ENCODE results near the gene PAX5. TPM values are rescaled to one million over a fixed set of nuclear protein-coding genes. Genes with fewer than 3 reads are reported as not detected.

The PAX5 gene
- polyA plus RNA-seq, 1 of the 3 experiments (the other 2 are of a cell fraction) = 0.05 TPM

DNA sequence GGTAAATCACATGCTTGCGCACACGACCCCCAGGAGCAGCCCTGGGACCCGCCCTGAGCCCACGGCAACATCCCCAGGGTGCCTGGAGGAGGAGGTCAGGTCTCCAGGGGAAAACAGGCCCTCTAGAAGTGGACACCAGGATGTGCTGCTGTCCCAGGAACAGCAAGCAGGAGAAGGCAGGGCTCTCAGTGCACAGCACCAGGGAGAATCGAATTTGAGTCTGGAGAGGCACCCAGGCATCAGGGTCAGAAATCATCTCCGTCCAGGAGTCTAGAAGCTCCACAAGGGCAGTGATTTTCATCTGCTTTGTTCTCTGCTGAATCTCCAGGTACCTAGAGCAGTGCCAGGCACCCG is 93.6 kb downstream of the PAX5 start:
- POLR2A ChIA-PET = no interaction called here
- TF ChIP-seq NFIC (IDR thresholded peaks at IDR 0.05; ENCODE audit: borderline replicate concordance) (no peak), TEAD4 (IDR thresholded peaks at IDR 0.05; ENCODE audit: borderline replicate concordance, insufficient read depth) (no peak), TAF1 (IDR thresholded peaks at IDR 0.05; ENCODE audit: borderline replicate concordance, low read depth, low read length) (no peak), SIN3A (IDR thresholded peaks at IDR 0.05; ENCODE audit: borderline replicate concordance, low read depth, low read length) (no peak), EP300 (IDR thresholded peaks at IDR 0.05; ENCODE audit: borderline replicate concordance in 1 of 2, low read depth in 1 of 2, low read length in 1 of 2) (no peak), RAD21 (IDR thresholded peaks at IDR 0.05; ENCODE audit: low read length) (no peak), CHD2 (IDR thresholded peaks at IDR 0.05; ENCODE audit: low read length, partially characterized antibody) (no peak), RFX5 (IDR thresholded peaks at IDR 0.05; ENCODE audit: low read length) (no peak), POLR2AphosphoS5 (IDR thresholded peaks at IDR 0.05; ENCODE audit: low read depth, low read length) (no peak), RXRA (IDR thresholded peaks at IDR 0.05; ENCODE audit: borderline replicate concordance, low read depth) (no peak)
- TF ChIP-seq, protein P1, sequence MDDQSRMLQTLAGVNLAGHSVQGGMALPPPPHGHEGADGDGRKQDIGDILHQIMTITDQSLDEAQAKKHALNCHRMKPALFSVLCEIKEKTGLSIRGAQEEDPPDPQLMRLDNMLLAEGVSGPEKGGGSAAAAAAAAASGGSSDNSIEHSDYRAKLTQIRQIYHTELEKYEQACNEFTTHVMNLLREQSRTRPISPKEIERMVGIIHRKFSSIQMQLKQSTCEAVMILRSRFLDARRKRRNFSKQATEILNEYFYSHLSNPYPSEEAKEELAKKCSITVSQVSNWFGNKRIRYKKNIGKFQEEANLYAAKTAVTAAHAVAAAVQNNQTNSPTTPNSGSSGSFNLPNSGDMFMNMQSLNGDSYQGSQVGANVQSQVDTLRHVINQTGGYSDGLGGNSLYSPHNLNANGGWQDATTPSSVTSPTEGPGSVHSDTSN (IDR thresholded peaks at IDR 0.05) = no peak
- TF ChIP-seq, protein P2, sequence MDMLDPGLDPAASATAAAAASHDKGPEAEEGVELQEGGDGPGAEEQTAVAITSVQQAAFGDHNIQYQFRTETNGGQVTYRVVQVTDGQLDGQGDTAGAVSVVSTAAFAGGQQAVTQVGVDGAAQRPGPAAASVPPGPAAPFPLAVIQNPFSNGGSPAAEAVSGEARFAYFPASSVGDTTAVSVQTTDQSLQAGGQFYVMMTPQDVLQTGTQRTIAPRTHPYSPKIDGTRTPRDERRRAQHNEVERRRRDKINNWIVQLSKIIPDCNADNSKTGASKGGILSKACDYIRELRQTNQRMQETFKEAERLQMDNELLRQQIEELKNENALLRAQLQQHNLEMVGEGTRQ (IDR thresholded peaks at IDR 0.05; ENCODE audit: borderline replicate concordance, low read depth, low read length) = no peak
- H3K4me3 ChIP-seq (ENCODE audit: low read depth in 2 of 2, low read length in 1 of 2) = no peak overlapping the region

GRCh38 chr9:36939655-36940499 is 94.2 kb downstream of the PAX5 start:
- Histone ChIP-seq H3K79me2 (ENCODE audit: insufficient read depth) (no peaks in the 10 kb centered on the region), H3K36me3 (replicated peaks in 1 of 2; ENCODE audit: control insufficient read depth in 1 of 2, insufficient read depth in 2 of 2, low read length in 1 of 2) (no peaks in the 10 kb centered on the region), H3K9ac (no peak overlapping the region), H4K20me1 (ENCODE audit: insufficient read depth) (no peaks in the 10 kb centered on the region), H3K9me3 (no peaks in the 10 kb centered on the region), H3K27ac (ENCODE audit: low read depth in 2 of 2, low read length in 1 of 2) (no peak overlapping the region), H3K4me3 (ENCODE audit: low read depth in 2 of 2, low read length in 1 of 2) (no peak overlapping the region), H3K4me1 (ENCODE audit: control insufficient read depth in 1 of 2, insufficient read depth in 2 of 2, low read depth in 1 of 2, low read length in 1 of 2) (peaks cover 0 to 7% of the 10 kb centered on the region in 2 experiments; a peak in 1 of 4 replicates), H3F3A (replicated peaks; ENCODE audit: insufficient read depth) (no peaks in the 10 kb centered on the region), H3K9me2 (no peaks in the 10 kb centered on the region), H3K4me2 (no peak overlapping the region), H3K27me3 (ENCODE audit: insufficient read depth) (no peaks in the 10 kb centered on the region; the same call in 1 of the 2 replicates), H2AFZ (ENCODE audit: low read depth) (no peak overlapping the region)
- WGBS (ENCODE audit: low lambda C conversion rate) = 79% methylated on average over 28 of the region's 28 CpGs
- DNase-seq = no peak
- ChIA-PET POLR2A (no interaction called here), CTCF (interaction anchor here (0.7 kb wide), 1 partner anchor 19 kb away, joined by 3 read pairs; no protein-coding TSS in a partner anchor)
- no peak for TF ChIP-seq SMC3 (IDR thresholded peaks at IDR 0.05; ENCODE audit: low read depth, low read length)
- TF ChIP-seq NFIC (IDR thresholded peaks at IDR 0.05; ENCODE audit: borderline replicate concordance) = no peak
- TF ChIP-seq FOXJ3 (CRISPR knock-in tag; IDR thresholded peaks at IDR 0.05) = no peak
- TF ChIP-seq CTCF (IDR thresholded peaks at IDR 0.05) = no peak
- TF ChIP-seq, protein P3, sequence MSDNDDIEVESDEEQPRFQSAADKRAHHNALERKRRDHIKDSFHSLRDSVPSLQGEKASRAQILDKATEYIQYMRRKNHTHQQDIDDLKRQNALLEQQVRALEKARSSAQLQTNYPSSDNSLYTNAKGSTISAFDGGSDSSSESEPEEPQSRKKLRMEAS (IDR thresholded peaks at IDR 0.05; ENCODE audit: low read depth) = no peak
- TF ChIP-seq RAD21 (IDR thresholded peaks at IDR 0.05; ENCODE audit: low read length) = no peak
- TF ChIP-seq MEF2A (IDR thresholded peaks at IDR 0.05; ENCODE audit: borderline replicate concordance, low read depth) = no peak
- TF ChIP-seq FOXM1 (IDR thresholded peaks at IDR 0.05; ENCODE audit: low read depth) = no peak
- no peak for TF ChIP-seq ELF1 (IDR thresholded peaks at IDR 0.05)
- TF ChIP-seq, protein P1 (IDR thresholded peaks at IDR 0.05) = no peak
- TF ChIP-seq EZH2phosphoT487 (IDR thresholded peaks at IDR 0.05; ENCODE audit: borderline replicate concordance, low read depth) = no peak
- TF ChIP-seq CHD2 (IDR thresholded peaks at IDR 0.05; ENCODE audit: low read length, partially characterized antibody) = no peak
- TF ChIP-seq TEAD4 (IDR thresholded peaks at IDR 0.05; ENCODE audit: borderline replicate concordance, insufficient read depth) = no peak

More for the DNA sequence above, 93.6 kb downstream of the PAX5 start:
- WGBS (ENCODE audit: low lambda C conversion rate) = 67% methylated on average over 6 of the region's 7 CpGs
- Histone ChIP-seq H3K79me2 (ENCODE audit: insufficient read depth) (no peaks in the 10 kb centered on the region), H3K9ac (no peak overlapping the region), H3K27me3 (ENCODE audit: insufficient read depth) (no peaks in the 10 kb centered on the region; the same call in 1 of the 2 replicates), H3K9me3 (no peaks in the 10 kb centered on the region), H3K27ac (ENCODE audit: low read depth in 2 of 2, low read length in 1 of 2) (no peak overlapping the region), H2AFZ (ENCODE audit: low read depth) (no peak overlapping the region), H3F3A (replicated peaks; ENCODE audit: insufficient read depth) (no peaks in the 10 kb centered on the region), H4K20me1 (ENCODE audit: insufficient read depth) (no peaks in the 10 kb centered on the region), H3K4me1 (ENCODE audit: control insufficient read depth in 1 of 2, insufficient read depth in 2 of 2, low read depth in 1 of 2, low read length in 1 of 2) (peaks cover 0 to 7% of the 10 kb centered on the region in 2 experiments; a peak in 1 of 4 replicates), H3K36me3 (replicated peaks in 1 of 2; ENCODE audit: control insufficient read depth in 1 of 2, insufficient read depth in 2 of 2, low read length in 1 of 2) (no peaks in the 10 kb centered on the region), H3K4me2 (no peak overlapping the region), H3K9me2 (no peaks in the 10 kb centered on the region)
- DNase-seq = no peak
- CTCF ChIA-PET = interaction anchor here (0.8 kb wide), 1 partner anchor 40 kb away, joined by 3 read pairs; no protein-coding TSS in a partner anchor
